ENCODE results near the gene ARG2. TPM values are rescaled to one million over a fixed set of nuclear protein-coding genes. Genes with fewer than 3 reads are reported as not detected.
A peak's percentile ranks its signal among the peaks of the same experiment; 100 is the strongest.

The ARG2 gene
- polyA plus RNA-seq, result 204 and 215 TPM in 2 replicates
- polyA minus RNA-seq, result 186 and 190 TPM in 2 replicates

DNA sequence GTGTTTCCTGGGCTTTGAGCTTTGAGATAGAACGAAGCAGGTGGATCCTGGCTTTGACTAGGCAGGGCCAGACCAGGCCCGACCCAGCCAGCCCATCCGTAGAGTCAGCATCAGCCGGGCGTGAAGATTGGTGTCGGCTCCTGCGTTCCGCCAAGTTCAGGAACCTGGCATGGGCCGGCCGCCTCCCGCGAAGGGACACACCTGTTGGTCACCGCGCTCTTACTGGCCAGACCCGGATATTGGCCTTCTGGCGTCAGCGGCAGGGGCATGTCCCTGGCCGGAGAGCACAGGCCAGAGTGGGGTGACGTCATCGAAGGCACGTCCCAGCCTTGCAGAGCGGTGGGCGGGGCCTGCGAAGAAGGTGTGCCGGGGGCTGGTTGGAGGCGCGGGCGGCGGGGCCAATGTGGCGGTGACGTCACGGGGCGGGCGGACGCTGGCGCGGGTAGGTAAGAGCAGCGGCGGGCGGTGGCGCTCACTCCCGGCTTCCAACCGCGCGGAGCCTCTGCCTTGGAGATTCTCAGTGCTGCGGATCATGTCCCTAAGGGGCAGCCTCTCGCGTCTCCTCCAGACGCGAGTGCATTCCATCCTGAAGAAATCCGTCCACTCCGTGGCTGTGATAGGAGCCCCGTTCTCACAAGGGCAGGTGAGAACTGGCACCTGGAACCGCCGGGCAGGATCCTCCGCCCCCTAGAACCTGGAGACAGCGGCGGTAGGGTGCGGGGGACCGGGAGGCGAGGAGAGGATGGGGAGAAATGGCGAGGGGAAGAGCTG lies at the start of gene ARG2:
ARG2 (plus strand) TSS at position 475 of the 771 bp plus-strand sequence; CDS start at position 533, 58 bp downstream.
- no peaks in the 10 kb centered on the region for H3K9me3 ChIP-seq (ENCODE audit: low read length)
- peak within 1 kb of the TSS; percentile 95 for H3K9ac ChIP-seq (ENCODE audit: low read length)
- peak within 1 kb of the TSS; percentile 92 for H3K27ac ChIP-seq (ENCODE audit: low read length)
- H2AFZ ChIP-seq (ENCODE audit: low read depth, low read length), result peak within 1 kb of the TSS; percentile 80
- no peaks in the 10 kb centered on the region for H4K20me1 ChIP-seq (ENCODE audit: insufficient read depth)
- peaks cover 14% of the 10 kb centered on the region for H3K79me2 ChIP-seq (replicated peaks; ENCODE audit: insufficient read depth, low read length)
- H3K36me3 ChIP-seq (ENCODE audit: insufficient read depth, low read length), result peaks cover 15% of the 10 kb centered on the region
- H3K4me2 ChIP-seq (ENCODE audit: low read length), result peak within 1 kb of the TSS; percentile 98
- TF ChIP-seq SMC3 (conservative IDR thresholded peaks at IDR 0.05; ENCODE audit: poor library complexity), result no peak
- TF ChIP-seq RAD21 (conservative IDR thresholded peaks at IDR 0.05), result no peak
- TF ChIP-seq EP300 (conservative IDR thresholded peaks at IDR 0.05; ENCODE audit: poor library complexity, severe bottlenecking), result no peak
- TF ChIP-seq TAF1 (IDR thresholded peaks at IDR 0.05; ENCODE audit: low read depth), result peak; percentile 94
- TF ChIP-seq POLR2AphosphoS5 (IDR thresholded peaks at IDR 0.05), result peak; percentile 99
- no peak for TF ChIP-seq EZH2 (IDR thresholded peaks at IDR 0.05; ENCODE audit: borderline replicate concordance, insufficient read depth, low read length, poor library complexity, severe bottlenecking)
- peak; percentile 61 for TF ChIP-seq CTCF (IDR thresholded peaks at IDR 0.05; ENCODE audit: poor library complexity, severe bottlenecking)
- TF ChIP-seq, protein P1, sequence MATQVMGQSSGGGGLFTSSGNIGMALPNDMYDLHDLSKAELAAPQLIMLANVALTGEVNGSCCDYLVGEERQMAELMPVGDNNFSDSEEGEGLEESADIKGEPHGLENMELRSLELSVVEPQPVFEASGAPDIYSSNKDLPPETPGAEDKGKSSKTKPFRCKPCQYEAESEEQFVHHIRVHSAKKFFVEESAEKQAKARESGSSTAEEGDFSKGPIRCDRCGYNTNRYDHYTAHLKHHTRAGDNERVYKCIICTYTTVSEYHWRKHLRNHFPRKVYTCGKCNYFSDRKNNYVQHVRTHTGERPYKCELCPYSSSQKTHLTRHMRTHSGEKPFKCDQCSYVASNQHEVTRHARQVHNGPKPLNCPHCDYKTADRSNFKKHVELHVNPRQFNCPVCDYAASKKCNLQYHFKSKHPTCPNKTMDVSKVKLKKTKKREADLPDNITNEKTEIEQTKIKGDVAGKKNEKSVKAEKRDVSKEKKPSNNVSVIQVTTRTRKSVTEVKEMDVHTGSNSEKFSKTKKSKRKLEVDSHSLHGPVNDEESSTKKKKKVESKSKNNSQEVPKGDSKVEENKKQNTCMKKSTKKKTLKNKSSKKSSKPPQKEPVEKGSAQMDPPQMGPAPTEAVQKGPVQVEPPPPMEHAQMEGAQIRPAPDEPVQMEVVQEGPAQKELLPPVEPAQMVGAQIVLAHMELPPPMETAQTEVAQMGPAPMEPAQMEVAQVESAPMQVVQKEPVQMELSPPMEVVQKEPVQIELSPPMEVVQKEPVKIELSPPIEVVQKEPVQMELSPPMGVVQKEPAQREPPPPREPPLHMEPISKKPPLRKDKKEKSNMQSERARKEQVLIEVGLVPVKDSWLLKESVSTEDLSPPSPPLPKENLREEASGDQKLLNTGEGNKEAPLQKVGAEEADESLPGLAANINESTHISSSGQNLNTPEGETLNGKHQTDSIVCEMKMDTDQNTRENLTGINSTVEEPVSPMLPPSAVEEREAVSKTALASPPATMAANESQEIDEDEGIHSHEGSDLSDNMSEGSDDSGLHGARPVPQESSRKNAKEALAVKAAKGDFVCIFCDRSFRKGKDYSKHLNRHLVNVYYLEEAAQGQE (IDR thresholded peaks at IDR 0.05; ENCODE audit: borderline replicate concordance), result peak; percentile 88
- peak; percentile 72 for TF ChIP-seq MXI1 (conservative IDR thresholded peaks at IDR 0.05; ENCODE audit: poor library complexity, severe bottlenecking)
- H3F3A ChIP-seq (ENCODE audit: insufficient read depth, low read length, poor library complexity, severe bottlenecking), result no peaks in the 10 kb centered on the region
- H3K27me3 ChIP-seq (ENCODE audit: insufficient read depth, low read depth, low read length), result no peaks in the 10 kb centered on the region
- no peaks in the 10 kb centered on the region for H3K9me2 ChIP-seq (ENCODE audit: insufficient read depth, low read length)
- H3K4me3 ChIP-seq (ENCODE audit: low read length), result peak within 1 kb of the TSS; percentile 81

- H3K27me3 ChIP-seq (ENCODE audit: insufficient read depth, low read depth, low read length), result no peaks in the 10 kb centered on the region
- no peaks in the 10 kb centered on the region for H3F3A ChIP-seq (ENCODE audit: insufficient read depth, low read length, poor library complexity, severe bottlenecking)
- no peak overlapping the region for H2AFZ ChIP-seq (ENCODE audit: low read depth, low read length)
- H3K27ac ChIP-seq (ENCODE audit: low read length), result no peak overlapping the region
- no peak overlapping the region for H3K4me3 ChIP-seq (ENCODE audit: low read length)
- H3K36me3 ChIP-seq (ENCODE audit: insufficient read depth, low read length), result peaks cover 6% of the 10 kb centered on the region
- no peaks in the 10 kb centered on the region for H3K9me3 ChIP-seq (ENCODE audit: low read length)
- no peak overlapping the region for H3K9ac ChIP-seq (ENCODE audit: low read length)
- H3K9me2 ChIP-seq (ENCODE audit: insufficient read depth, low read length), result no peaks in the 10 kb centered on the region
- no peak overlapping the region for H3K4me2 ChIP-seq (ENCODE audit: low read length)
- no peaks in the 10 kb centered on the region for H3K79me2 ChIP-seq (replicated peaks; ENCODE audit: insufficient read depth, low read length)
- H4K20me1 ChIP-seq (ENCODE audit: insufficient read depth), result no peaks in the 10 kb centered on the region
- TF ChIP-seq POLR2AphosphoS5 (IDR thresholded peaks at IDR 0.05) (no peak), CTCF (IDR thresholded peaks at IDR 0.05; ENCODE audit: poor library complexity, severe bottlenecking) (no peak), EZH2 (IDR thresholded peaks at IDR 0.05; ENCODE audit: borderline replicate concordance, insufficient read depth, low read length, poor library complexity, severe bottlenecking) (no peak), MXI1 (conservative IDR thresholded peaks at IDR 0.05; ENCODE audit: poor library complexity, severe bottlenecking) (no peak), RAD21 (conservative IDR thresholded peaks at IDR 0.05) (no peak), SMC3 (conservative IDR thresholded peaks at IDR 0.05; ENCODE audit: poor library complexity) (no peak)
These were observed 49.3 kb upstream of the ARG2 start for GRCh38 chr14:67570453-67570852.

All from neural cell (in vitro differentiated cells).